Fibroblast of skin of left quadriceps (primary cell): ENCODE data around the gene MET.
"Not testable (repeated sequence)": the region's sequence is repeated elsewhere in the genome, so short reads cannot be mapped to it uniquely, and the experiment has no call there.

Experiments used
- DNase-seq, 2 experiments: peaks; one replicate each; pipeline ENCODE4 v3.0.0-alpha.2; 2013; ENCODE audit warnings: low read depth in 2 of 2

The MET gene

GRCh38 chr7:116726713-116727431 lies 54.9 kb downstream of the MET start:
- no peak for DNase-seq

GRCh38 chr7:116727432-116728009 lies 55.5 kb downstream of the MET start:
- no peak for DNase-seq

GRCh38 chr7:116728413-116728812 lies 56.4 kb downstream of the MET start:
- DNase-seq = no peak

- DNase-seq = no peak
Observed at GRCh38 chr7:116730097-116731022, 58.4 kb downstream of the MET start.

GRCh38 chr7:116731023-116731395 lies 59.0 kb downstream of the MET start:
- no peak for DNase-seq

GRCh38 chr7:116731445-116732335 lies 59.7 kb downstream of the MET start:
- no peak for DNase-seq

GRCh38 chr7:116732788-116733694 lies 61.0 kb downstream of the MET start:
- DNase-seq = no peak

- no peak for DNase-seq
Observed at GRCh38 chr7:116733924-116734580, 62.1 kb downstream of the MET start.

GRCh38 chr7:116734710-116735109 lies 62.7 kb downstream of the MET start:
- DNase-seq = no peak

GRCh38 chr7:116736927-116737715 lies 65.1 kb downstream of the MET start:
- DNase-seq = no peak

- DNase-seq = no peak
Observed at GRCh38 chr7:116738378-116738777, 66.4 kb downstream of the MET start.

GRCh38 chr7:116739307-116739706 lies 67.3 kb downstream of the MET start:
- DNase-seq = no peak

- DNase-seq = no peak
Observed at GRCh38 chr7:116740231-116740630, 68.2 kb downstream of the MET start.

GRCh38 chr7:116740755-116741462 lies 68.9 kb downstream of the MET start:
- no peak for DNase-seq

GRCh38 chr7:116741625-116742316 lies 69.8 kb downstream of the MET start:
- DNase-seq = no peak

GRCh38 chr7:116742641-116743040 lies 70.6 kb downstream of the MET start:
- no peak for DNase-seq

GRCh38 chr7:116743835-116744234 lies 71.8 kb downstream of the MET start:
- DNase-seq = not testable (repeated sequence)

- not testable (repeated sequence) for DNase-seq
Observed at GRCh38 chr7:116746388-116746787, 74.4 kb downstream of the MET start.
